Measurements from ENCODE around the gene COL4A1.

DNA sequence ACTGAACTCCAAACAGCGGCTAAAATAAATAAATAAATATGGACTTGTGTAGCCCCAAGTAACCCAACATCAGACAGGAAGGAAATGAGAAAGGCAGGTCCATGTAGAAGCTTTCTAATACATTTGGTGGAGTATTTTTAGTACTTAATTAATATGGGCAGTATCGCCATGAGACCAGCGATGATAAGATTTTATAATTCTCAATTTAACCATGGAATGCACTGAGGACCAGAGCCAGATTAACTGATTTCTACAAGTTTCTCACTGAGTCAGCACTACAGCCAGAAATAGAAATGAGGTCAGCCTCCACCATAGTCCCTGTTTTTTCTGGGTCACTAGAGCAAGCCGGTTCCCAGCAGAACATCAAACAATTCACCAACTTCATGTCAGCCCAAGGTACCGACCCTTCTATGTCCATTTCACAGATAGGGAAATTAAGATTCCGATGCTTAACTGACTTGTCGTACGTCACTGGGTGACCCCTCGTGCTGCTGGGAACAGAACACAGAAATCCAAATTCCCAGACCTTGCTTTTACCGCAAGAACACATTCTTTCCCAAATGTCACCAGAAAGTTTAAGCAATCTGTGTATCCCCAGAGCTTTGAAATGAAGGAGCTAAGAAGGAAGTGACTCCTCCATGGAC lies 90.4 kb downstream of the COL4A1 start:
- TF ChIP-seq, protein P1, sequence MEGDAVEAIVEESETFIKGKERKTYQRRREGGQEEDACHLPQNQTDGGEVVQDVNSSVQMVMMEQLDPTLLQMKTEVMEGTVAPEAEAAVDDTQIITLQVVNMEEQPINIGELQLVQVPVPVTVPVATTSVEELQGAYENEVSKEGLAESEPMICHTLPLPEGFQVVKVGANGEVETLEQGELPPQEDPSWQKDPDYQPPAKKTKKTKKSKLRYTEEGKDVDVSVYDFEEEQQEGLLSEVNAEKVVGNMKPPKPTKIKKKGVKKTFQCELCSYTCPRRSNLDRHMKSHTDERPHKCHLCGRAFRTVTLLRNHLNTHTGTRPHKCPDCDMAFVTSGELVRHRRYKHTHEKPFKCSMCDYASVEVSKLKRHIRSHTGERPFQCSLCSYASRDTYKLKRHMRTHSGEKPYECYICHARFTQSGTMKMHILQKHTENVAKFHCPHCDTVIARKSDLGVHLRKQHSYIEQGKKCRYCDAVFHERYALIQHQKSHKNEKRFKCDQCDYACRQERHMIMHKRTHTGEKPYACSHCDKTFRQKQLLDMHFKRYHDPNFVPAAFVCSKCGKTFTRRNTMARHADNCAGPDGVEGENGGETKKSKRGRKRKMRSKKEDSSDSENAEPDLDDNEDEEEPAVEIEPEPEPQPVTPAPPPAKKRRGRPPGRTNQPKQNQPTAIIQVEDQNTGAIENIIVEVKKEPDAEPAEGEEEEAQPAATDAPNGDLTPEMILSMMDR (IDR thresholded peaks at IDR 0.05; ENCODE audit: insufficient read depth, low read depth, low read length), result no peak
- TF ChIP-seq EZH2 (IDR thresholded peaks at IDR 0.05; ENCODE audit: insufficient read depth, low read length), result no peak
